GM19240 (cell line): ENCODE measurements around the gene LRP1B.

ENCODE experiments used
- DNase-seq: peaks from one replicate; pipeline ENCODE4 v3.0.0; 2011; ENCODE audit warnings: low spot score; ENCODE audit not compliant: insufficient read length

LRP1B gene

DNA sequence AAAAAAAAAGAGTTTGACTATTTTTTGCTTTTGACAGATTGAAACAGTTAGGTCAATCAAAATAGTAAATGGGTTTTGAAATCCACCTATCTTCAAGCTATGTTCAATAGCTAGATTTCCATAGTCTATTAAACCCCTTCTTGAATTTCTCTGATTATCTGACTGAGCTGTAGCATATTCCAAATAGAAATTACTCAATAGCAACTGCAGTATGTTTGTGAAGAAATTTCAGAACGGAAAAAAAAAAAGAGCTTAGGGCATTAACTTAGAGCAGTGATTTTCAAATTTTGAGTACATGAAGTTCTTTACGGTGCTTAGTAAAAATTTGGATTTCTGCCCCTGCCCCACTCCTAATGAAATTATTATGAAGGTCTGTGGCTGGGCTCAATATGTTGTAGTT lies 432.3 kb downstream of the LRP1B start:
- no peak for DNase-seq

- no peak for DNase-seq
Measured at GRCh38 chr2:141697035-141697434, 433.8 kb downstream of the LRP1B start.

DNA sequence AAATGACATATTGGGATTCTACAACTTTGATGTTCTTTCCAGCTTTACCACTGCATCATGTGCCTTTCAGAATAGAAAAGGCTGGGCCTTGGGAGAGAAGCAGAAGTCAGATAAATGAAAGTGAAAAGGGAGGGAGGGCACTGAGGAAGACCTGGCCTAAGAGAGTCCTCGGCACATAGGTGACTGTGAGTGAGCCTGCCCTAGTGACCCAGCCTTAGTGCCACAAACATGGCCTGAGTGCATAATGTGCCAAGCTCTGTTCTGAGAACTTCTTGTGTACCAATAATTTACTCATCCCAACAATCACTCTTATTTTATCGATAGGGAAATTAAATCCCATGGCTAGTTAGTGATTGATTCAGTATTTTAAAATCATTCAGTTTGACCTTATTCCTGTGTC lies 436.6 kb downstream of the LRP1B start:
- no peak for DNase-seq

DNA sequence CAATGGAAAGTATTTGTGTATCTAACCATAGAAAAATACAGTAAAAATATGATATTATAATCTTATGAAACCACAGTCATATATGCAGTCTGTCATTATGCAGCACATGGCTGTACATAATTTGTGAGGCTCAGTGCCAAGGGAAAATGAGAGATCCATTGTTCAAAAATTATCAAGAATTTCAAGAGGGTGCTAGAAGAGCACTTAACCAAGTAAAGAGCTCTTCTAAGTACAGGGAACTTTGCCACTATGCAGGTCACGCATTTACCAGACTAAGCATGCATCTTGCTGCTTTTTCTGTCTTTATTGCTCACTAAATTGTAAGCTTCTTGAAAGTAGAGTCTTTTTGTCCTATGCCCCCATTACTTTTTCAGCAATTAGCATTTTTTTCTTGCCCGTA lies 438.0 kb downstream of the LRP1B start:
- no peak for DNase-seq

- no peak for DNase-seq
Measured at GRCh38 chr2:141676139-141676538, 454.7 kb downstream of the LRP1B start.

- no peak for DNase-seq
Measured at GRCh38 chr2:141666191-141666590, 464.6 kb downstream of the LRP1B start.

DNA sequence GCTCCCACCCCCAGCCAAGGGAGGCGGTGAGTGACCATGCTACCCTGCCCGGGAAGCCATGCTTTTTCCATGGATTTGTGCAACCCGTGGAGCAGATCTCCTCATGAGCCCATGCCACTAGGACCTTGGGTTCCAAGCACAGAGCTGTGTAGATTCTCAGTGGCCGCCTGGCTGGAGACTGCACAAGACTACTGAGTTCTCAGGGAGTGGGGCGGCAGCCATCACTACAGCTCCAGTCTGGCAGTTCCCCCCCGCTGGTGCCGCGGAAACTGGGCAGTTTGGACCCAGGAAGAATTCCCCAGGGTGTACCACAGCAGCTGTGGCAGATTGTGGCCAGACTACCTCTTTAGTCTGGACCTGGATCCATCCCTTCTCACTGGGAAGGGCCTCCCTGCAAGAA lies 470.6 kb downstream of the LRP1B start:
- no peak for DNase-seq

GRCh38 chr2:141654311-141654710 lies 476.5 kb downstream of the LRP1B start:
- no peak for DNase-seq

GRCh38 chr2:141653184-141653583 lies 477.6 kb downstream of the LRP1B start:
- no peak for DNase-seq

- no peak for DNase-seq
Measured at GRCh38 chr2:141652308-141652707, 478.5 kb downstream of the LRP1B start.

DNA sequence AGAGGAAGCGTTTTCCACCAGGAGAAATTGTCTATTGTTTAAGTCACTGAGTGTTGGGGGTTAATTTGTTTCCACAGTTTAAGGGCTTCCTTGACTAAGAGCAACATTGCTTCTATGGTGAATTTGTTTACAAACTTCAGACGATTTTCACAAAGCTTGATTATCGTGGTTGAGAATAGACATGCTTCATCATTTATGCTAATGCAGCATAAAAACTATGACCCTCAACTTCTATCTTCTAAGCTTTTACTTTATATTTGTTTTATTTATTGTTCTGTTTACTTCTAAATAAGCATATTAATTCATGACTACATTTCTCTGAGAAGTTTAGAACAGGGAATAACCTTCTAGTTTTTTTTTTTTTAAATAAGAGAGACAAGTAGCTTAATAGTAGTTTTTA lies 483.5 kb downstream of the LRP1B start:
- DNase-seq, result no peak

- no peak for DNase-seq
Measured at GRCh38 chr2:141641462-141641861, 489.4 kb downstream of the LRP1B start.

GRCh38 chr2:141639809-141640208 lies 491.0 kb downstream of the LRP1B start:
- no peak for DNase-seq

DNA sequence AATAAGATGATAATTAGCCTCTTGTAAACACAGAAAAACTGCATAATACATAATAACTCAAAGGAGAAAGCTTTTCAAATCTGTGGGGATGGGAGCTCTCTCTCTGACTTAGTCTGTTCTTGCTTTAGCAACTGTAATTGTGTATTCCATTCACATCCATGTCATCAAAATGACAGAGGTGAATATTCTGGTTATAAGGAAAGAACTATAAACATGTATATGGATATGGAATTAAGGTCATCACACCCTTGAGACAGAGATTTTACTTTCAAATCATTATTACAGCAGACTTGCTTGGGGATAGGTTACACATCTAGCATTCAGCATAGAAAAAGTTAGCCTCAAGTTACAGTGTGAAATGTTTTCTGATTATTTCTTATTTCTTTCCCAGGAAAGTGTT lies 497.7 kb downstream of the LRP1B start:
- no peak for DNase-seq

- no peak for DNase-seq
Measured at GRCh38 chr2:141630407-141630930, 500.3 kb downstream of the LRP1B start.

GRCh38 chr2:141620372-141620771 lies 510.4 kb downstream of the LRP1B start:
- DNase-seq, result no peak

- DNase-seq, result no peak
Measured at GRCh38 chr2:141618457-141618856, 512.4 kb downstream of the LRP1B start.

DNA sequence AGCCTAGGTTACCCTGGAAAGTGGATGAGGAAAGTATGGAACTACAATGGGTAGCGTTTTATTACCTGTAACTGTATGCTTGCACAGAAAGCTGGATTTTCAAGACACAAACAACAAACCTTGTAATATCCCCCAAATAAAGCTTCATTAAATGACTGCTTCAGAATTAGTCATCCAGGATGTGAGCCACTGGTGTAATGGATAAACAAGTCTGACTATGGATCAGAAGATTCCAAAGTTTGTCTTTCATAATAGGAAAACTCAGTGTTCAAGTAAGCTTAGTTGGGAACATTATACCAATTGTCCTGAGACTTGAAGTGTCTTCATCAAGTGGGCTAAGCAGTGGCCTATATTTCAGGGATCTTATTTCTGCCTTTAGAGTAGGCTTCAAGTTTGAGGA lies 518.8 kb downstream of the LRP1B start:
- DNase-seq, result no peak

DNA sequence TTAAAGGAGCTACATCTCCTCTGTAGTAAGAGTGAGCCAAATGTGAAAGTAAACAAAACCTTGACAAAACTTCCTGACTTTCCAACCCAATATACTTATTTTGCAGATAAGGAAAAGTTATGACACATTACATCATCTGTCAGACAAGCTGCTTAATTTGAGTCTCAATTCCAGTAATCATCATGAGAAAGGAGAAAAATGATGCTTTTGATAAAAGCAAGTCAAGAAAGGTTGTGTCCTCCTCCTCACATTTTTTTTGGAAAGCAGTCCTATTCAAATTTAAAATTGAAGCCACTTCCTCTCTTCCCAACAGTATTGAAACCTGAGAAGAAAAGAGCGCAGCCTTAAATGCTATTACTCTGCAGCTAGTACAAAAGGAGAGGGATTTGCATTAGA lies 519.6 kb downstream of the LRP1B start:
- no peak for DNase-seq

- no peak for DNase-seq
Measured at GRCh38 chr2:141610564-141611175, 520.1 kb downstream of the LRP1B start.

DNA sequence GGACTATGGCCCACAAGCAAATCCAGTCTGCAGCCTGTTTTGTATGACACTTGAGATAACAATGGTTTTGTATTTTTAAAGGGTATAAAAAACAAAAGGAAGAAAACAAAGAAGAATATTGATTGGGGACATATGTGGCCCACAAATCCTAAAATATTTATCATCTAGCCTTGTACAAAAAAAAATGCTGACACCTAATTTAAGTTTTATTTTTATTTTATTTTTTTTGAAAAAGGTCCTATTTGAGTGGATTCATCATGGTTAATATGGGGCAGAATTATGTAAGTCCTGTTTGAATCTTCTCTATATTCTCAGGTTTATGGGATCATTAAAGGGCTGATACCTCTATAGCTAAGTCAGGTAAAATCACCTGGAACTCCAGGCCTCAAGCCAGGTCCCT lies 525.7 kb downstream of the LRP1B start:
- DNase-seq, result no peak

DNA sequence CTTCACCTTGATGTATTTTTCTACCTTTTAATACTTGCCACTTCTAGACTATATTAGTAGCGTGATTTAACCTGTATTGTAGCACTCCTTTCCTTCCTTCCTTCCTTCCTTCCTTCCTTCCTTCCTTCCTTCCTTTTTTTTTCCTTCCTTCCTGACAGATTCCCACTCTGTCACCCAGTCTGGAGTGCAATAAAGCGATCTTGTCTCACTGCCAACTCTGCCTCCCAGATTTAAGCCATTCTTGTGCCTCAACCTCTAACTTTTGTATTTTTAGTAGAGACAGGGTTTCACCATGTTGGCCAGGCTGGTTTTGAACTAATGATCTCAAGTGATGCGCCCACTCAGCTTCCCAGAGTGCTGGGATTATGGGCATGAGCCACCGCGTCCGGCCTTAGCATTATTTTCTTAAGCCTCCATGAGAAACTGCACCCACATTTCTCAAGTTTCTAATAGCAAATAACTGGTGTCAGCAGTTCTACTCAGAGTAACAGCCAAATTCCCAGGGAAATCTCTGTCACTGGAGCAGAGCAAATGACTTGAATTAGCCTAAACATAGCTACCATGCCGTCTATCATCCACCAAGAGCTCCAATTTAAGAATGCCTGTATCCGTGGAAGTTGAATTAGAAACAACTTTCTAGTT lies 529.2 kb downstream of the LRP1B start:
- DNase-seq, result no peak

DNA sequence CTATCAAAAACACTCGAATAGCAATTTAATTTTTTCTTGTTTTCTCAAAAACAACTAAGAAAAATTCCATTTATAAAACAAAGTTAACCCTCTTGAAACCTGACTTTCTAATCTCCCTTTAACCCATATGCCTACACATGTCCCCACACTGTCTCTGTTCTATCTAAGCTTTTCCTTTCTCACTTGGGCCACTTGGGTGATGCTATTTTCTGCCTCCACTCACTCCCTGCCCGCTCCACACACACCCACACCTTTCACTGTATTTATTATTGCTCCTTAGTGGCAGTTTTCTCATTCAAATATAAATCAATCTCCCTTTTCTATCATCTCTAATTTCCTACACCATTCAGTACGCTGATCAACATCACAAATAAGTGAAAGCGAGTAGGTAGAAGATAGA lies 531.1 kb downstream of the LRP1B start:
- no peak for DNase-seq
